GM19328 (cell line): ENCODE measurements around the gene C8A.

ENCODE experiments used
- ATAC-seq: cut with Tn5 transposase; IDR thresholded peaks from one replicate; pipeline ENCODE4 v1.9.1; 2021; ENCODE audit warnings: mild to moderate bottlenecking, moderate library complexity; ENCODE audit not compliant: unreplicated experiment

Gene C8A

DNA sequence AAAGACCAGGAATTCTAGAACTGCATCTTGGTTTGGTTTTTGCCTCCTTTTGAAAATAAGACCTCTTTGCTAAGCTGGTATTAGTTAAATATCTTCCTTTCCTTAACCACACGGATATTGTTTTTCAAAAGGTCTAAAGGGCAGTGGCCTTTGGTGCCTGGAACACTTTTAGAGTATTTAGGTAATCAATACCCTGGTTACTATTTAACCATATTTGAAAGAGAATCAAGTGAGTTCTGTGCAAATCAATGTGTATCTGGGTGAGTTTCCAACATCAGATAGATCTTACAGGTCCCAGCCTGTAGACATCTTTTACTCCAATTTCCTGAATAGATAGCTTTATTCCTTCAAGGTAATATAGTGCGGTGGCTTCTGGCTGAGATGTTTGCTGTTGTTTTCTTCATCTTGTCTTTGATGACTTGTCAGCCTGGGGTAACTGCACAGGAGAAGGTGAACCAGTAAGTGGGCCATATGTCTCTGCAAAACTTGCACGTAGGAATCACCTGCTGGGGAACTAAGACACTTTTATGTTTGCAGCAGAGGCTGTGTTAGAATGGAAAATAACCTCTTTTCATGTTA is at the start of gene C8A:
TSS of gene C8A (plus strand) at position 277 of the 579 bp plus-strand sequence. CDS start at position 382, 105 bp downstream.
- no peak for ATAC-seq

- no peak for ATAC-seq
These were observed 47.8 kb upstream of the C8A start for GRCh38 chr1:56806804-56807203.

DNA sequence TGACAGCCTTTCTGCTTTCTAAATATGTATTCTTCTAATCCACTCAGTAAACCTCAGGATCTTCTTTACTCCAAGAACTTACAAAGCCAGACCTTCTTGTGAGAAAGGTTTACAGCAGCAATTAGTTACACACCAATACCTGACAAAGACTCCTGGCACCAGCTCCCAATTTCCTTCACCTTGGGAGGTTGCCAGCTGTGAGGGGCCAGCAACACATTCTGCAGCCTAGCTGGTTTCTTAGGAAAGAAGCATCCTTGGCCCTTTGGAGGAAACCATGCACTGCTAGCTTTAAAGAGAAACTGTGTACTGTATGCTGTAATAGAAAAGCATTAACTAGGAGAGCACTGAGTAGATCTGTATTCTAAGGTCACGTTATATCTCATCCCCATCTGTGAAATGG is 46.2 kb upstream of the C8A start:
- no peak for ATAC-seq

DNA sequence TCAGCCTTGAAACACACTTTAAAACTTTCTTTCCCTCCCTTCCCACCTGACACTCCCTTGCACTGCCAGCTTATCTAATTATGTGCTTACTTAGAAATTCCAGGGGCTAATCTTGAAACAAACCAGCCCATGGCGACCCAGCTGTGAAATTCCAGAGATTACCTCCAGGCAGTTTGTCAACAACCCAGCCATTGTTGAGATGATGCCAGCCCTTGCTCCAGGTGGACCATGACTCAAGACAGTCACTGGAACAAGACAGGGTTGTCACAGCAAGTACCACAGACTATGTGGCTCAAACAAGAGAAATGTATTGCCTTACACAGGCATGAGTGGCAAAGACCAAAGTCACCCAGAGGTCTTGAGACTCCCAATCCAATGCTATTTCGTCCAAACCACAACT is 43.3 kb upstream of the C8A start:
- ATAC-seq: no peak

- ATAC-seq: no peak
These were observed 40.4 kb upstream of the C8A start for GRCh38 chr1:56814205-56814604.

GRCh38 chr1:56816264-56816663 is 38.3 kb upstream of the C8A start:
- ATAC-seq: no peak

DNA sequence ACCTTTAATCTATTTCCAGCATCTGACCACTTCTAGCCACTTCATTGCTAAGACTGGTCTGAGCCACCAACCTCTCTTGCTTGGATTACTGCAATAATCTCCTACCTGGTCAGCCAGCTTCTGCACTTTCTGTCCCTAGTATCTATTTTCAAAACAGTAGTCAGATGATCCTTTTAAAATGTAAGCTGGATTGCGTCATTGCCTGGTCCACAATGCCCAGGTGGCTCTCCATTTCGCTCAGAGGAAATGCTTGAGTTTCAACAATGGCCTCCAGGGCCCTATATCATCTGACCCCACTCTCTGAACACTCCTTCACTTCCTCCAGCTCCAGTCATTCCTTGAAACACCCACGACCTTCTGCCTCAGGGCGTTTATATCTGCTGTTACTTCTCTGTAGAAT is 37.7 kb upstream of the C8A start:
- no peak for ATAC-seq

DNA sequence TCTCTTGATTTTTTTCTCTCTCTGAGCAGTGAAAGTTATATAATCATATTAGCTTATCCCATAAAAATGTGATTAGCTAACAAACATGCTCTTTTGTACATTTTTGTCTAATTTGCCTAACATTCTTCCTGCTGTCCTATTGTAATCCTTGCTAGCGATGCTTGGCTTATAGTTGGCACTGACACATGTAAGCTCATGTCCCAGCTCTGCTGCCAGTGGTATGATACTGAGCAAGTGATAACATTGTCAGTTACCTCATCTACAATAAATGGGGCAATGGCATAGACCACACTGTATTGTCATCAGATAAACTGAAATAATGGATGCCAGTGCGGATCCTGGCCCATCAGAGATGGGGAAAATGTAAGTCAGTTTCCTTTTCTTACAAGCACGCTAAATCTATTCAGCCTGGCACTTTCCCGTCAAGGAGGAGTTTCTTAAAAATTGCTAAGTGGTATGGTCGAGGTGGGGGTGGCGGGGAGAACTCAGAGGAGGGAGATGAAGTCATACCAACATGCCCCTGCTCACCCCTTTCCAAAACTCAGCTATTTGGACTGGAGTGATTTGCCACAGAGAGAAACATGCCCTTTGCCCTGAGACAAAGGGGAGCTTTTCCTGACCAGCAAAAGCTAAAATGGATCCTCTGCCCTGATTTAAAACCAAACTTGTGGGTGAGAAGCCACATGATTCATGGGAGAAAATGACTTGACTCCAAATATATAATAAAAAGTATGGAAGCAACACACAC is 36.7 kb upstream of the C8A start:
- no peak for ATAC-seq

DNA sequence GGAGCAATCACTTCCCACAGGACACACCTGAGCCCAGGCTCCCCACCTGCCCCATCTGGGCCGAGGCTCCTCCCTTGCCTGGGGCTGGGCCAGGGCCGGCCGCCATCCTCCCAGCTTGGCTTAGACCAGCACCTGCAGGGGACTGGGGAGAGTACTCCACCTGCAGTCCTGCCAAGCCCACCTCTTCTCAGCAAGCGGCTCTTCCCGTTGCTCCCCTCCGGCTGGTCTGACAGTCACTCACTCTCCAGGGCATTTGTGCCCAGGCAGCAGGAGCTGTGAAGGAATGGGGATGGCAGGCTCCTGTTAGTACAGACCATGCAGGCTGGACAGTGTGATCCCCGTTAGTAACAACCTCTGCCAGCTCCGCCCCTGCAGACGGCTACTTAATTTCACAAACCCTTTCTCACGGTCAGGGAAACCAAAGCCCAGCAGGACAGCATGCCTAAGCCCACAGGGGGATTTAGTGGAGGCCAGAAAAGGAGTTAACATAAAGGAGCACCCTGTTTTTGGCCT is 35.2 kb upstream of the C8A start, which contains the start of gene FYB2:
TSS of gene FYB2 (minus strand) at position 18 of the 513 bp plus-strand sequence. CDS start 114 bp downstream, outside the sequence.
- ATAC-seq: no peak

DNA sequence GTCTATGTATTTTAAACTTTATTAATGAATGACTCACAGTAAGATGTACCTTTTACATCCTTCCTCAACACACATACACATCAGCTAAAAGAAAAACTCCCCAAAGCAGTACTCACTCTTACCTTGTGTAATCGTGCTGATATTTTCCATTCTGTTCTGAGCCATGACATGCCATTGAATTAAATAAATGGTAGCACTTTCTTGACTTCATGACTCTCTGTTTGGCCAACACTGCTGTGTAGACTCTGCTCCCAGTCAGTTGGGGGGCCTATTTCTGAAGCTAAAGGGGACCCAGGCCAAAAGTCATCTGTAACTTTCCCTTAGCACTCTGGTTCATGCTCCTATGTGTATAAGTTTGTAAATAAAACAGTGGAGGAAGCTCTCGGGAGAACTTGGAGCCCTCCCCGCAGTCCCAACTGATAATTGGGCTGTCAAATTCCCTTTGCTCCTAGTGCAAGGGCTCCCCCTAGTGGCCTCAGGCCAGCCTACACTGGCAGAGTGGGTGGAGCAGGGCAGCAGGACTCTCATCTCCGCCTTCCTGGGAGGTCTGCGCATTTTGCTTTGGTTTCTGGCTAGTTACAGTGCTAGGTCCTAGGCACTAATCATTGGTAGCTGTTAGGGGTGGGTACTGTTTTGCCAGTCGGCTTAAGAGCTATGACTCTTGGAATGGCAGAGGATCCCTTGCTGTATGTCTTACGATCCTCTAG is 33.7 kb upstream of the C8A start:
- ATAC-seq: peak; percentile 73

DNA sequence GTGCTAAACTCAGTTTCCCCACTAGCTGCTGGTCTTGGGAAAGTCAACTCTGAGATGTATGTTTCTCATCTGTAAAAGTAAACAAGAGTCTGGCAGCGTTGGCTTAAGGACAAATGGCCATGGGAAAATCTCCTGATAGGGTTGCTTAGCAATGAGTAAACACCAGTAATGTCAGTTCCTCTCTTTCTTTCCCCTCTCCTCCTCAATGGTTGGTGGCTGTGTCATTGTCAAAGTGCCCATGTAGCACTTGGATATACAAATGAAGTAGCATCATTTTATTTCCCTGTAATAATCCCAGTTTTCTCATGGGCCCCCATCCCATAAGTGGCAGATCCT is 33.2 kb upstream of the C8A start:
- no peak for ATAC-seq

DNA sequence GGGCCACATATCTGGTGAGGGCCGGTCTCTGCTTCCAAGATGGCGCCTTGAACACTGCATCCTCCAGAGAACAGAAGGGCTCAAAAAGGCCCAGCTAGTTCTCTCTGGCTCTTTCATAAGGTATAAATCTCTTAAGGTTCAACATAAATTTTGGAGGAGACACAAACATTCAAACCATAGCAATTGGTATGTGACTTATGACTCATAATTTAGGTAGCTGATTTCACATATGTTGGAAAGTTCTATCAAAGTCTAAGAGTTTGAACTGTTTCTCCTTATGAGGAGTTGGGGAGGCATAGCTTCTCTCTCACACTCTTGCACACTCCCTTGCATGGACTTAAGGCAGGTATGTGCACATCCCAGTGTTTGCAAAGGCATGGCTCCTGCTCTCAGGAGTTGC is 30.3 kb upstream of the C8A start:
- ATAC-seq: no peak

DNA sequence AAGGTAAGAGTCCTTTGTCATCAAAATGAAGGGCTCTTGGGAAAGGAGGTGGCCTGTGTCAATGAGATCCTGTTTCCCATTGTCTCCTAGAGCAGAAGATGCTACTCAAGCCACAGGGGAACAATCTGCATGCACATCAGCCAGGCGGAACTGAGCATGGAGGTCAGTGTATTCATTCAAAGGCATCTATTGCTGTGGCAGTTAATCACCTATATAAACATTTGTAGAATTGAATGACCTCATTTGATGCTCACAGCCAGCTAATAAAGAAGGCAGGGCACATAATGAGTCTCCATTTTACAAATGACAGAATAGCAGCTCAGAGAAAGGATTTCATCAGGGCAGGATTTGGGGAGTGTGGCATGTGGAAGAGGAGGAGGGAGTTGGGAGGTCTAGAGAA is 29.7 kb upstream of the C8A start:
- no peak for ATAC-seq

DNA sequence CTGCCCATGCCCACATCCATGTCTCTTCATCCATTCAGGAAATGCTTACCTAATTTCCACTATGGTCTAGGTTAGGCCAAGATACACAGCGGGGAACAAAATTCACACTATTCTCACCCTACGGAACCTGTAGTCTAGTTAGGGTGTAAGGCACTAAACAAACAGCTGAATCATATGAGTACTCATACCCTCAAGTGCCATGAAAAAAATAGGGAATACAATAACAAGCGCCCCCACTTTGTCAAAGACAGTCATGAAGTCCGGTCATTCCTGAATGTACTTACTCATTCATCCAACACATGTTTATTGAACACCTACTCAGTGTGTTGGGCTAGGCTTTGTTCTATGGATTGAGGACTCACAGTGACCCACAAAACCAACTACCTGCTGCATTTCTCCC is 29.2 kb upstream of the C8A start:
- no peak for ATAC-seq

DNA sequence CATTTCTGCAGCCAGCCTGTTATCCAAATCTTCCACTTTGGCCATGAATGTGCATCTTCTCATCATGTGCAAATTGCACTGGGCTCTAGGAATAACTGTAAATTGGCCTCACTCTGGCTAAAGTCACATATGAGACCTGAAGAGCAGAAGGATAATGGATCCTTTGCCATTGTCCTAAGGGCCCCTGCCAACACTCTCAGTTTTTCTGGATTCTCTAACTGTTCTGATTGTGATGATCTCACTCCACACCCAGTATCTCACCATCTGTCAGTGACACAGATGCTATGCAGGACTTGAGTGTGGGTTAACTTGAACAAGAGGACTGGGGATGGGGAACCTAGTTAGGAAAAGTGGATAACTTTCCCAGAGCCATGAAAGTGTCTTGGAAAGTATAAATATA is 26.9 kb upstream of the C8A start:
- ATAC-seq: no peak

- ATAC-seq: no peak
These were observed 24.5 kb upstream of the C8A start for GRCh38 chr1:56830052-56830451.

DNA sequence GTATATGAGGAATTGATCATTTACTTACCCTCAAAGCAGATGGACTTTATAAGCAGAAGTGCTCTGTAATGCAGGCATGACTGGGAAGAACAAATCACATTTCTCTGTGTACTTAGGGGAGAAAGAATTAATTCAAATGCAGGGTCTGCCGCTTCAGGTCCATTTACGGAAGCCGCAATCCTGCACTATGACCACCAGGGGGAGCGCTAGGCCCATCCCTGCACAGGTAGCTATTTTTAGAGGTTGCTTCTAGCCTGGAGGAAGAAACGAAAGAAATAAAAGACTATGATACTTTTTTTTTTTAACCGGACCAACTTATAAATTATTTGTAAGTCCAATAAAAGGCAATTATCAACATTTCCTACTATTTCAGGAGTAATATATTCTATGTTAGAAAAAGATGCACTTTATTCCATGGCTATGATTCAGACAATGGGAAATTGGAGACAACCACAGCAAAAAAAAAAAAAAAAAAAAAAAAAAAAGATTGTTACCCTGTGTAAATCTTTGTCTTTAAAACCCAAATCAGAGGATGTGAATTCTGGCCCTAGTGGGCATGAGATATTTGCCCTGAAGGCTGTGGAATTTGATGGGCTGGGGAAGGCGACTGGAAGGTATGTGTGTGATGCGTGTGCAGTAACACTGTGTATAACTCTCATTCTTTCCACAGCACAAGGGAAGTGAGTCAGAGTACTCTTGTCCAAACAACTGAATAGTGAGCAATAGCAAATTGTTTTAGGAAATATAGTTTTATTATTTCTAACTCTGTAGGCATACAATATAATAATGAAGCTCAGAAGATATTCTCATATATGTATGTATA is 22.5 kb upstream of the C8A start:
- no peak for ATAC-seq

DNA sequence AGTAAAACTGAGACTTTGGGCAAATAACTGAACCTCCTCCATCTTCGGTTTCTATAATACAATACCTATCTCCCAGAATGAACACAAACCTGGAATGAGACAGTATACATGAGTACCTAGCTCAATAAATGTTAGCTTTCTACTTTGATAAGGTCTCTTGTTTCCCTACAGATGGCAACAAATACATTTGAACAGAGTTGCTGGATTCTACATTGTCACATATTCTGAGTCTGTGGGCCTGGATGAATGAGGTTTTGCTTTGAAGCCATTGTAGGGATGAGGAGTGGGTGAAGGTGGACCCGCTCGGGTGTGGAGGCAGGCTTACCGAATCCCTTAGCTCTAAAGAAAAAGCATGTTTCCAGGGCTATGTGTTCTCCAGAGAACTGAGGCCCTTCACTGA is 21.5 kb upstream of the C8A start:
- ATAC-seq: no peak

- no peak for ATAC-seq
These were observed 20.3 kb upstream of the C8A start for GRCh38 chr1:56834137-56834900.

GRCh38 chr1:56835657-56836056 is 18.9 kb upstream of the C8A start:
- ATAC-seq: no peak
